HG03342 (cell line): ENCODE results near the gene LRRC14B.

Experiments
- ATAC-seq: cut with Tn5 transposase; IDR thresholded peaks from one replicate; pipeline ENCODE4 v1.9.1; 2021; ENCODE audit warnings: mild to moderate bottlenecking, moderate library complexity; ENCODE audit not compliant: unreplicated experiment

LRRC14B gene

GRCh38 chr5:191036-191948 lies at the start of gene LRRC14B:
Gene LRRC14B (plus strand): TSS chr5:191495. CDS start chr5:191539, 44 bp downstream.
- ATAC-seq: no peak

GRCh38 chr5:141761-142160 lies 49.5 kb upstream of the LRRC14B start:
- ATAC-seq: no peak

GRCh38 chr5:142246-142810 lies 49.0 kb upstream of the LRRC14B start:
- ATAC-seq: no peak

- ATAC-seq: no peak
Observed at GRCh38 chr5:143041-143440, 48.3 kb upstream of the LRRC14B start.

GRCh38 chr5:144941-145340 lies 46.4 kb upstream of the LRRC14B start:
- ATAC-seq: no peak

GRCh38 chr5:145585-146323 lies 45.5 kb upstream of the LRRC14B start:
- no peak for ATAC-seq

GRCh38 chr5:147751-148150 lies 43.5 kb upstream of the LRRC14B start:
- ATAC-seq: no peak

- ATAC-seq: no peak
Observed at GRCh38 chr5:149745-150485, 41.4 kb upstream of the LRRC14B start.

- ATAC-seq: no peak
Observed at GRCh38 chr5:150746-151145, 40.5 kb upstream of the LRRC14B start.

GRCh38 chr5:152077-152476 lies 39.2 kb upstream of the LRRC14B start:
- ATAC-seq: no peak

GRCh38 chr5:153256-153655 lies 38.0 kb upstream of the LRRC14B start:
- ATAC-seq: no peak

- no peak for ATAC-seq
Observed at GRCh38 chr5:154236-154635, 37.1 kb upstream of the LRRC14B start.

GRCh38 chr5:154826-155225 lies 36.5 kb upstream of the LRRC14B start:
- no peak for ATAC-seq

GRCh38 chr5:155651-156410 lies 35.5 kb upstream of the LRRC14B start:
- ATAC-seq: no peak

GRCh38 chr5:156411-157072 lies 34.8 kb upstream of the LRRC14B start:
- no peak for ATAC-seq

GRCh38 chr5:157126-157715 lies 34.1 kb upstream of the LRRC14B start:
- no peak for ATAC-seq

- no peak for ATAC-seq
Observed at GRCh38 chr5:157801-158200, 33.5 kb upstream of the LRRC14B start.

GRCh38 chr5:158807-159447 lies 32.4 kb upstream of the LRRC14B start:
- no peak for ATAC-seq
